Measurements from ENCODE around the gene CLN3.

CLN3 gene

GRCh38 chr16:28537964-28538732 lies 46.3 kb upstream of the CLN3 start:
- Histone ChIP-seq H3K4me3 (replicated peaks; ENCODE audit: insufficient read depth, low read length) (no peak overlapping the region), H3K27me3 (ENCODE audit: insufficient read depth, poor library complexity, severe bottlenecking) (no peaks in the 10 kb centered on the region), H3K27ac (replicated peaks) (no peak overlapping the region)
- TF ChIP-seq REST (IDR thresholded peaks at IDR 0.05; ENCODE audit: insufficient replicate concordance, low read depth) (no peak), POLR2AphosphoS5 (IDR thresholded peaks at IDR 0.05; ENCODE audit: low read depth) (no peak), SPI1 (IDR thresholded peaks at IDR 0.05; ENCODE audit: borderline replicate concordance, low read depth) (no peak), CTCF (IDR thresholded peaks at IDR 0.05; ENCODE audit: insufficient read depth, low read length) (no peak), GABPA (IDR thresholded peaks at IDR 0.05; ENCODE audit: low read depth) (no peak)
- no peak for DNase-seq (ENCODE audit: low read depth in 1 of 2, low spot score in 1 of 2)

GRCh38 chr16:28537076-28537475 lies 45.2 kb upstream of the CLN3 start:
- TF ChIP-seq GABPA (IDR thresholded peaks at IDR 0.05; ENCODE audit: low read depth) (no peak), CTCF (IDR thresholded peaks at IDR 0.05; ENCODE audit: insufficient read depth, low read length) (no peak), REST (IDR thresholded peaks at IDR 0.05; ENCODE audit: insufficient replicate concordance, low read depth) (no peak), POLR2AphosphoS5 (IDR thresholded peaks at IDR 0.05; ENCODE audit: low read depth) (no peak), SPI1 (IDR thresholded peaks at IDR 0.05; ENCODE audit: borderline replicate concordance, low read depth) (no peak)
- Histone ChIP-seq H3K27me3 (ENCODE audit: insufficient read depth, poor library complexity, severe bottlenecking) (no peaks in the 10 kb centered on the region), H3K27ac (replicated peaks) (no peak overlapping the region), H3K4me3 (replicated peaks; ENCODE audit: insufficient read depth, low read length) (no peak overlapping the region)
- DNase-seq (ENCODE audit: low read depth in 1 of 2, low spot score in 1 of 2) = no peak

- TF ChIP-seq POLR2AphosphoS5 (IDR thresholded peaks at IDR 0.05; ENCODE audit: low read depth) (peak; percentile 77), CTCF (IDR thresholded peaks at IDR 0.05; ENCODE audit: insufficient read depth, low read length) (no peak)
- no peaks in the 10 kb centered on the region for H3K27me3 ChIP-seq (ENCODE audit: insufficient read depth, poor library complexity, severe bottlenecking)
- peak overlapping the region; percentile 44 for H3K27ac ChIP-seq (replicated peaks)
- no peak overlapping the region for H3K4me3 ChIP-seq (replicated peaks; ENCODE audit: insufficient read depth, low read length)
- DNase-seq (ENCODE audit: low read depth in 1 of 2, low spot score in 1 of 2) = peak; percentile 98 to 99
Observed at GRCh38 chr16:28534542-28535373, 42.9 kb upstream of the CLN3 start.

All from HL-60 (cell line).